NCI-H1105 treated with DMSO at 0.1 percent for 48 hours (cell line): Measurements from ENCODE around the gene CELA2B.
"Not testable (repeated sequence)": the region's sequence is repeated elsewhere in the genome, so short reads cannot be mapped to it uniquely, and the experiment has no call there.

Source experiments
- DNase-seq: peaks from one replicate; lab custom pipeline; 2025; lab: John Stamatoyannopoulos, UW

CELA2B gene

DNA sequence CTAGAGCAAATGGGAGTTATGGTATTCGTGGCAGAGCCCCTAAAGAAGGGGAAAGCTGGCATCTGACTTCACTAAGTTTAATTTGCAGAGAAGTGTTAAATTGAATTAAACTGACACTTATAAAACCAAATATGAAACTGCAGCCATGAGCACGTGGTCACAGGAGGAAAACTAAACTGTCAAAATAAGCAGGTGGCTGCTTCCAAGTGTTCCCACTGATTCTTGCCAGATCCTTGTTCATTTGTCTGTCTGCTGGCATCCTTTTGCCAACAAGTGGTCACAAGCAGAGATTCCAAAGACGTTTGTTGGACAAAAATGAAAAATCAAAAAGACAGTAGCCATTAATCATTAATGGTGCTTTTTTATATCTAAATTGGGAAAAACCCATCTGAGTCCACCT, 6.5 kb upstream of the CELA2B start:
- no peak for DNase-seq

DNA sequence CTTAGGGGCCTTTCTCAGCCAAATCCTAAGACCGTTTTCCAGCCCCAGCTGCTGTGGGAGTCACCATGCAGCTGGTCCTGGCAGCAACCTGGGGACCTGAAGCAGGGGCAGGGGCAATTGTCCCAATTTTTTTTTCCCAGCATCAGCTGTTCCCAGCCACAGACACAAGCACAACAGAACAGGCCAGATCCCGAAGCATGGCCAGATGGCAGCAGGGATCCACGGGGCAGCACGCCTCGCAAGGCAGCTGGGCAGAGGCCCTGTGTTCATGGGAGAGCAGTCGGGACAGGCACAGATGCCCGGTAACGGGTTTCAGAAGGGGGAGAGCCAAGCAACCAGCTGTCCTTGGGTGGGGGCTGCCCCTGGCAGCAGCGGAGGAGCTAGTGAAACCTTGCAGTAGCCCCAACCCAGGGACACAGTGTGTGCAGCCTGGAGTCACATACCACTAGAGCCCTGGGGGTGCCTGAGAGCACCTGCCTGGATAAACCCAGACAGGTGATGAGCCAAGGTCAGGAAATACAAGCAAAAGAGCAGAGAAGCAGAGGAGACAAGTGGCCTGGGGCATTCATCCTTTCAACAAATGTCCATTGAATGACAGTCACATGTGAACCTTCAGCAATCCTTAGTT, 6.0 kb upstream of the CELA2B start:
- not testable (repeated sequence) for DNase-seq

DNA sequence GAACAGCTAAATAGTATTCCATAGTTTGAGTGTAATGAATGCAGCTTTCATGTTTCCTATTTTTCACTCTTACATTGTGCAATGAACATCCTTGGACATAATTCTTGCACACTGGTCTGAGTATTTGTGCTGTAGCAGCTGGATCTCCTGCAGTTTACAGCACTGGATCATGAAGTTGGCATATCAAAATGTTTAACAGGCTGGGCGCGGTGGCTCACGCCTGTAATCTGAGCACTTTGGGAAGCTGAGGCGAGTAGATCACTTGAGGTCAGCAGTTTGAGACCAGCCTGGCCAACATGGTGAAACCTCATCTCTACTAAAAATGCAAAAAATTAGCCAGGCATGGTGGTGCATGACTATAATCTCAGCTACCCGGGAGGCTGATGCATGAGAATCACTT, 4.8 kb upstream of the CELA2B start:
- DNase-seq, result not testable (repeated sequence)

- DNase-seq, result not testable (repeated sequence)
These were observed 4.2 kb upstream of the CELA2B start for GRCh38 chr1:15471723-15472122.

GRCh38 chr1:15472587-15472986, 3.3 kb upstream of the CELA2B start:
- no peak for DNase-seq

DNA sequence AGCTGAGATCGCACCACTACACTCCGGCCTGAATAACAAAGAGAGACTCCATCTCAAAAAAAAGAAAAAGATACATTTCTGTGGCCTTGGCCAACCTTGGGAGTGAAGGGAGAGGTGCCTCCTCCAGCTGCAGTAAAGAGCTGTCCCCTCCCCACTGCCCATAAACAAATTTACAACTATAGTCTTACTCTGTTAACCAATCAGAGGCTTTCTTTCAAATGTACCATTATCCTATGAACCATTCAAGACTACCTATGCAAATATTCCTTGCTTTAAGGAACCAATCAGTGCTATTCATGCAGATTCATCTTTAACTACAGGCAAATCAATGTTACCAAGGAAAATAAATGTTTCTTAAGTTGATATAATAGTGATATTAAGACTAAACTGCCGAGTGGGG, 1.0 kb downstream of the CELA2B start:
- DNase-seq, result no peak

DNA sequence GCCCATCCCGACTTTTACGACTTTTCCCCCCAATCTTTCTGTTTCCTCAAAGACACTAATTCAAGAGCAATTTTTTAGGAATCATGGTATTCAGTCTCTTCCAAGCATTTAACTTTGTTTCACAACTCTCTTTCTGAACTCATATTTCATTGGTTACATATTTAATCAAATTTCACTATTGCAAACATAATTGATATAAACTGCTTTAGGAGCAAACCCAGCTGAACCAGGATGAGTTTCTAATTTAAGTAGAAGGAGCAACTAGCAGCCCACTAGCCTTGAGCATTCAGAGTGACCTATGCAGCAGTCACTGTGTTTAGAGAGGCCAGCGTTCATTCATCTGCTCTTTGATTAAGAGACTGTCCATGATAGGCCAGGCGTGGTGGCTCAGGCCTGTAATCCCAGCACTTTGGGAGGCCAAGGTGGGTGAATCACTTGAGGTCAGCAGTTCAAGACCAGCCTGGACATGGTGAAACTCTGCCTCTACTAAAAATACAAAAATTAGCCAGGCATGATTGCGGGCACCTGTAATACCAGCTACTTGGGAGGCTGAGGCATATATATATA, 1.8 kb downstream of the CELA2B start:
- no peak for DNase-seq

DNA sequence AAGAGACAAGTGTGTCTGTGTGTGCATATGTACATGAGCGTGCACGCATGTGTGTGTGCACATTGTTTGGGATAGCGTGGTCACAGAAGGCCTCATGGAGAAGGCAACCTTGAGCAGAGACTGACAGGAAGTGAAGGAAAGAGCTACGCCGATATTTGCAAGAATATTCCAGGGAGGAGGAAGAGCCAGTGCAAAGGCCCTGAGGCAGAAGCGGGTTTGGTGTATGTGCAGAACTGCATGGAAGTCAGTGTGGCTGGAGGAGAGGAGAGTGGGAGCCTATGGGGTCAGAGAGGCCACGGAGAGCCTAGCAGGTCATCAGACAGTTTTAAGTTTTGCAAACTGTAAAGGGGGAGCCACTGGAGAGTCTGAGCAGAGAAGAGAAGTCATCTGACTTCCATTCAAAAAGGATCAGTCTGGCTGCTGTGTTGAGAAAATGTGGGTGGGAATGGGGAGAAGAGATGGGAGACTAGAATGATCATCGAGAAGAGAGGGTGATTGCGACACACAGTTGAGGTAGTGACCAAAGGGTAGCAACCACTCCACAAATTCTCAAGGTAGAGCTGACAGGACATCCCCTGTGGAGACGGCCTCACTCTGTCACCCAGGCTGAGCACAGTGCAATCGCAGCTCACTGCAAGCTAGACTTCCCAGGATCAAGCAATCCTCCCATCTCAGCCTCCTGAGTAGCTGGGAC, 3.9 kb downstream of the CELA2B start:
- no peak for DNase-seq

DNA sequence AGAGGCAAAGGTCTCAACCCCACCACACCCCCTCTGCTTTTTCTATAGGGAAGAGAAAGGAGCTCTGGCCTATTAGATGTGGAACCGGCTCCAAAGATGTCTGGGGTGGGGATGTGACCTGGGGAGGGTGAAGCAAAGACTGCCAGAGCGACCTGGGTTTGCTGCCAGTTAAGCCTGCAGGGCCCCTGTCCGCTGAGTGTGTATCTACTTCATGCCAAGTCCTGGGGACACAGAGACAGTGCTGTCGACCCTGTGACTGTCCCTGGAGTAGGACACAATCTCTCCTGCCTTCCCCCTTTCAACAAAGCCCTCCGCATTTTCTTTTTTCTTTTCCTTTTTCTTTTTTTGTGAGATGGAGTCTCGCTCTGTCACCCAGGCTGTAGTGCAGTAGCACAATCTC, 6.6 kb downstream of the CELA2B start:
- not testable (repeated sequence) for DNase-seq

DNA sequence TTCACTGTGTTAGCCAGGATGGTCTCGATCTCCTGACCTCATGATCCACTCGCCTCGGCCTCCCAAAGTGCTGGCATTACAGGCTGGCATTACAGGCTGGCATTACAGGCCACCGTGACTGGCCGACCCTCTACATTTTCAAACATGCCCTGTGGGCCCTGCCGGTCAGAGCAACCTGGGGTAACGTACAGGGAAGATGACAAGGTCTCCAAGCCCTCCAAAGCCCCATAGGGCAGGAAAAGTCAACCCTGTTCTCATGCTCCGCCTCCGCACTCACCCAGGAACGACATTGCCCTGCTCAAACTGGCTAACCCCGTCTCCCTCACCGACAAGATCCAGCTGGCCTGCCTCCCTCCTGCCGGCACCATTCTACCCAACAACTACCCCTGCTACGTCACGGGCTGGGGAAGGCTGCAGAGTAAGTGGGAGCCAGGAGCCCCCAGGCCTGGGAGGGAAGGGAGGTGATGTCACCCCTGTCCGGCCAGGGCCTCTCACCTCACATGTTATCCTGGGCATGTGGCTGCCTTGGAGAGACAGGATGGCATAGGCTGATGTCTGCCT, 7.2 kb downstream of the CELA2B start:
- DNase-seq, result not testable (repeated sequence)

GRCh38 chr1:15483971-15484370, 8.1 kb downstream of the CELA2B start:
- DNase-seq, result no peak

DNA sequence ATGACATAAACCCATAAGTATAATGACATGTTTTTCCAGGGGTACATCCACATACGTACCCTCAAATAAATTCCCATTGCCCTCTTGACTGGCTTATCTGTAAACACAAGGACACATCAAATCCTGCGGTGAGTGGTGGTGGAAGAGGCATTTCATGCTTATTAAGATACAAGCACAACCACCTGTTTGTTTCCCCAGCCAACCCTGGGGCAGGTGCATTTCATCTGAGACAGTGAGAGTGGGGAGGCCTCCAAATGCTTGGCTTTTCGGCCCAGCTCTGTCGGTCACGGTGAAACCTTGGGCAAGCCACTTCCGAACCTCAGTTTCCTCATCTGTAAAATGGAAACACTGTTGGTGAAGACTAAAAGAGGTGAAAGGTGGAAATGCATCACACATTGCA, 8.5 kb downstream of the CELA2B start:
- DNase-seq, result not testable (repeated sequence)

GRCh38 chr1:15485636-15486035, 9.7 kb downstream of the CELA2B start:
- no peak for DNase-seq

- DNase-seq, result not testable (repeated sequence)
These were observed 11.1 kb downstream of the CELA2B start for GRCh38 chr1:15486844-15487610.

GRCh38 chr1:15488371-15488770, 12.5 kb downstream of the CELA2B start:
- DNase-seq, result no peak

DNA sequence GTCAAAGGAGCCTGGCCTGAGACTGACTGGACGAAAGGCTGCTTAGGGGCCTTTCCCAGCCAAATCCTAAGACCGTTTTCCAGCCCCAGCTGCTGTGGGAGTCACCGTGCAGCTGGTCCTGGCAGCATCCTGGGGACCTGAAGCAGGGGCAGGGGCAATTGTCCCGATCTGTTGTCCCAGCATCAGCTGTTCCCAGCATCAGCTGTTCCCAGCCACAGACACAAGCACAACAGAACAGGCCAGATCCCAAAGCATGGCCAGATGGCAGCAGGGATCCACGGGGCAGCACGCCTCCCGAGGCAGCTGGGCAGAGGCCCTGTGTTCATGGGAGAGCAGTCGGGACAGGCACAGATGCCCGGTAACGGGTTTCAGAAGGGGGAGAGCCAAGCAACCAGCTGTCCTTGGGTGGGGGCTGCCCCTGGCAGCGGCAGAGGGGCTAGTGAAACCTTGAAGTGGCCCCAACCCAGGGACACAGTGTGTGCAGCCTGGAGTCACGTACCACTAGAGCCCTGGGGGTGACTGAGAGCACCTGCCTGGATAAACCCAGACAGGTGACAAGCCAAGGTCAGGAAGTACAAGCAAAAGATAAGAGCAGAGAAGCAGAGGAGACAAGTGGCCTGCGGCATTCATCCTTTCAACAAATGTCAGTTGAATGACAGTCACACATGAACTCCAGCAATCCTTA, 13.3 kb downstream of the CELA2B start:
- DNase-seq, result peak; percentile 73

DNA sequence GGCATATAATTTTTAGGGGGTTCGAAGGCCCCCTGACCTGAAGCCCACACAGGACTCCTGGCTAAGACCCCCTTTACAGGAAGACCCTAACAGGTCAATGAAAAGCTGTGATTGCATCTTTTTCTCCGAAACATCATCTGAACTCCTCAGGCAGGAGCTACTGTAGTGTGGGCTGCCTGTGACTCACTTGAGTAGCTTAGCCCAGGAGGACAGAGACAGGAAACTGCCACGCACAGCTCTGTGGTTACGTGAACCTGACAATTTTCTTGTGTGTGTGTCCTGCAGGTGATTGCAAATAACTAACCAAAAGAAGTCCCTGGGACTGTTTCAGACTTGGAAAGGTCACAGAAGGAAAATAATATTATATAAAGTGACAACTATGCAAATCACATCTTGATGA, 15.1 kb downstream of the CELA2B start:
- not testable (repeated sequence) for DNase-seq

- DNase-seq, result no peak
These were observed 16.7 kb downstream of the CELA2B start for GRCh38 chr1:15492596-15492995.

DNA sequence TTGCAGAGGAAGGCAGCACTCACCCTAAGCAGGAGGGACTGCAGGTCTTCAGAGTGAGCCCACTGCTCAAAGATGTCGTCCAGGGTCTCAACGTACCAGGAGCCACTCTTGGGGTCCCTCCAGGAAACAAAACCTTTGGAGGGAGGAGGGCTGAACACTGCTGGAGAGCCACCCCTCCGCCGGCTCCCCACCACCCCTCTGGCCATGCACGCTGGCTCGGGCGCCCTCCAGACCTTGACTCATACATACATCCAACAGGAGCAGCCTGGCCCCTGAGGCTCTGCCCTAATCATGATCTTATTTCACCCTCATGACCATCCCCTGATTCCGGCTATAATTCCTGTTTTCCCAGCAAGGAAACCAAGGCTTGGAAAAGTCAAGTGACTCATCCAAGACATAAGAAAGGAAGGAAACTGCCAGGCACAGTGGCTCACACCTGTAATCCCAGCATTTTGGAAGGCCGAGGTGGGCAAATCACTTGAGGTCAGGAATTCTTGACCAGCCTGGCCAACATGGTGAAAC, 18.0 kb downstream of the CELA2B start:
- DNase-seq, result no peak

GRCh38 chr1:15500184-15501178, 24.6 kb downstream of the CELA2B start:
- DNase-seq, result no peak
